Jurkat, Clone E6-1 (cell line): ENCODE data around the gene RACGAP1.
A peak's percentile ranks its signal among the peaks of the same experiment; 100 is the strongest.
"Not testable (repeated sequence)": the region's sequence is repeated elsewhere in the genome, so short reads cannot be mapped to it uniquely, and the experiment has no call there.

Experiments used
- DNase-seq: peaks from one replicate; pipeline ENCODE4 v3.0.0-alpha.2; 2011; ENCODE audit warnings: low read depth, low spot score
- H3K4me3 ChIP-seq: 2 replicates; pipeline ENCODE4 v1.5.1; 2011; ENCODE audit warnings: mild to moderate bottlenecking, low read length, control low read depth, moderate library complexity

The RACGAP1 gene

DNA sequence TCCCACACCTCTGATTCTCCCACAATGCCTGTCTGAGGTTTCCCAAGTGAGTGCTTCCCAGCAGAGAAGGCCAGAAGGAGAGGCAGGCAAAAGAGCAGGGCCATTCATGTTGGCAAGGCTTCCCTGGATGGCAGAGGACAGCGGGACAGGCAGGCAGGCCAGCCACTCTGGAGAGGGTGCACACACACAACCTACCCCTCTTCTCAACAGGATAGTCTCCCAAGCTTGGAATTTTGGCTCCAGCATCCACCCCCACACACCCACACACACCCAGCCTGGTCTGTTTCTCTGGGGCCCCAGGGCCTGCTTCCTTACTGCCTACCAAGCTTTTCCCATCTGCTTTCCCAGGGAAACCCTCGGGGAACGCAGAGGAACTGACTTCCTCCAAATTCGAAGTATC lies 15.4 kb upstream of the RACGAP1 start:
- no peak for DNase-seq
- no peak overlapping the region for H3K4me3 ChIP-seq

DNA sequence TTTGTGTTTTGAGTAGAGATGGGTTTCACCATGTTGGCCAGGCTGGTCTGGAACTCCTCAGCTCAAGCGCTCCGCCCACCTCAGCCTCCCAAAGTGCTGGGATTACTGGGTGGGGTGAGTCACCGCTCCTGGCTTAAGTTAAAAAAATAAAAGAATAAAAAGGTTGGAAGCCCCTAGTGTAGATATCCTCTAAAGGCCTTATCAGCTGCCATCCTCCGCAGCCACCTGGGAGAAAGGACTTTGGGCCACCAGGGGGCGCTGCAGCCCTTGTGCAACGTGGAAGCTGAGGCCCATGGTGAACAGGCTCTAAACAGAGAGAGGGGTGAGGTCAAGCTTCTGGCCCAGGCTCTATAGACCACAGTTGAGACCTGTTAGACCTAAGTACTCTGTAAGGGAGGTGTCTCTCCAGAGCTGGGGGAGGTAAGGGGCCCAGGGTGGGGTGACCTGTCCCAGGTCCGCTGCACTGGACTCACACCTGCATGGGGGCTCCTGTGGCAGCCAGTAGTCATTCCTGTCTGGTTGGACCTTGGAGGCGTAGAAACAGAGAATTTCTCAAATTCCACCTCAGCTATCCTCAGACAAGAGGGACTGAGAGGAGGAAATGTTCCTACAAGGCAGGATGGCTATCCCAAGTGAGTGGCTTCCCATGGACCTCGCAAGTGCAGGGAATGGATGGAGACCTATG lies 14.0 kb upstream of the RACGAP1 start:
- DNase-seq = peak; percentile 74
- H3K4me3 ChIP-seq = no peak overlapping the region

DNA sequence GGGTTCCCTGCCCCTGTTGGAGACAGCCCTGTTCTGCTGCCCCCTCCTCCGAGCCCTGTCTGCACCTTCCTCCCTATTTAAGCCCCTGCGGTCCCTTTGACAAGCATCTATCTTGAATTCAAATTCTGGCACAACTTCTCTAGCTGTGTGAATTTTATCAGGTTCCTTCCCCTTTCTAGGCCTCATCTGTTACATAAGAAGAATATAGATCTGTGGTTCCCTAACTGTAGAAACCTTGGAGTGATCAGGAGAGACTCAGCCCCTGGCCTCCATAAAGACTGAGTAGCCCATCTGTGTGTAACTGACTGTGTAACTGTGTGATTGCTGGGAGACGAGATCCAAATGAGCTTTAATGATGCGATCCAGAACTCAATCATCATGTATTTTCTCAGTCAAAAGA lies 13.0 kb upstream of the RACGAP1 start:
- no peak for DNase-seq

DNA sequence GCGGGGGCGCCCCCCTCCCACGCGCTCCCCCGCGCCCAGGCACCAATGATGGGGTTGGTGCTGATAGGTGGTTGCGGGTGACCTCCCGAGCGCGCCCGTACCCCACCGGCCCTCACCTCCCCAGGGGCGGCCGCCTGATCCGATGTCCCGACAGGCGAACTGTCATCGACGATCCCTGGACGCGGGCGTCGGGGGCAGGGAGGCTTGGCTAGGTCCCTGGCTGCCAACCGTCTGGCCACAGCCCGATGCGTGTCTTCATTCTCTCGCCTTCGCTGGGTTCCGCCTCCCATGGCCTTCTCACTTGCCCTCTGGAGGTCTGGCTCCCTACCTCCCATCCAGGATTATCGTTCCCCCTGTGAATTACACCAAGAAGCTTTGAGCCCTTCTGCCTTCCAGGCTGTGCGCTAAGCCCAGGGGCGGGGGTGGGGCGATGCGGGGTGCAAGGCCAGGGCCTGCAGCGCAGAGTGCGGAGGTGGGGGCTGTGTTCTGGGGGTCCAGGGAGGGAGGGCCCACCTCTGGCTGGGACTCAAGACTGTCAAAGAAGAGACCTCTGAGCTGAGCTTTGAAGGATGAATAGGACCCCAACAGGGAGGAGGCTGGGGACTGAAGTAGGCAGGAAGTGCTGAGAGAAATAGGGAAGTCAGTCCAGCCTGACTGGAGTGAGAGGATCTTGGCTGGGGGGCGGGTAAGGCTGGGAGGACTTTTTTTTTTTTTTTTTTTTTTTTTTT lies 7.7 kb upstream of the RACGAP1 start:
- DNase-seq = no peak
- no peak overlapping the region for H3K4me3 ChIP-seq

More for the DNA sequence above, 13.0 kb upstream of the RACGAP1 start:
- H3K4me3 ChIP-seq = no peak overlapping the region

DNA sequence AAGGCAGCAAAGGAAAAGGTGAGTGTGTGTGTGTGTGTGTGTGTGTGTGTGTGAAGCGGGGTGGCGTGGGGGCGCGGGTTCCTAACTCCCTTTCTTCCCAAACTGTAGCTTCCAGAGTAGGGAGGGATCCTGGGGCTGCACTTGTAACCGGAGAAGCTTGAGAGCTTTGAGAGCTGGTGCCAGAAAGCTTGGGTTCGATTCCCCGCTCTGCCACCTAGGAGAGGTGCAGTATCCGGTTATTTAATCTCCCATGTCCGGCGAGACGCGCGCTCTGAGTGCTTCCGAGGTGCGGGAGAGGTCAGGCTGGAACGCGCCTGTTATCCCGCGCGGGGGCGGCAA lies 7.2 kb upstream of the RACGAP1 start:
- no peak overlapping the region for H3K4me3 ChIP-seq
- no peak for DNase-seq

DNA sequence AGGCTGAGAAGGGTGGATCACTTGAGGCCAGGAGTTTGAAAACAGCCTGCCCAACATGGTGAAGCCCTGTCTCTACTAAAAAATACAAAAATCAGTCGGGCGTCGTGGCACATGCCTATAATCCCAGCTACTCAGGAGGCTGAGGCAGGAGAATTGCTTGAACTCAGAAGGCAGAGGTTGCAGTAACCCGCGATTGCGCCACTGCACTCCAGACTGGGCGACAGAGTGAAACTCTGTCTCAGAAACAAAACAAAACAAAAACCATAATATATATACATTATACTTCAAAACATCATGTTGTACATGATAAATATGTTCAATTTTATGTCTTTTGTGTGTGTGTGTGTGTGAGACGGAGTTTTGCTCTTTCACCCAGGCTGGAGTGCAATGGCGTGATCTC lies 5.2 kb upstream of the RACGAP1 start:
- DNase-seq, H3K4me3 ChIP-seq: not testable (repeated sequence)

DNA sequence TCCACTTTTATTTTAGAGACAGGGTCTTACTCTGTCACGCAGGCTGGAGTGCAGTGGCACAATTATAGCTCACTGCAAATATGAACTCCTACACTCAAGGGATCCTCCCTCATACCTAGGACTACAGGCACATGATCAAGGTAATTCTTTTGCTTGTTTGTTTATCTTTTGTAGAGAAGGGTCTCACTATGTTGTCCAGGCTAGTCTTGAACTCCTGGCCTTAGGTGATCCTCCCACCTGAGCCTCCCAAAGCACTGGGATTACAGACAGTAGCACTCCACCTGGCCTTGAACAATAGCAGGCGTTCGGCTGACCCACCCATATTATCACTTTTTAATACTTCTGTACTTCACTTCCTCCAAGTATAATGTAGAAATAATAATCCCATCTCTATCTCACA lies 1.4 kb upstream of the RACGAP1 start:
- DNase-seq = no peak
- H3K4me3 ChIP-seq = no peak overlapping the region

DNA sequence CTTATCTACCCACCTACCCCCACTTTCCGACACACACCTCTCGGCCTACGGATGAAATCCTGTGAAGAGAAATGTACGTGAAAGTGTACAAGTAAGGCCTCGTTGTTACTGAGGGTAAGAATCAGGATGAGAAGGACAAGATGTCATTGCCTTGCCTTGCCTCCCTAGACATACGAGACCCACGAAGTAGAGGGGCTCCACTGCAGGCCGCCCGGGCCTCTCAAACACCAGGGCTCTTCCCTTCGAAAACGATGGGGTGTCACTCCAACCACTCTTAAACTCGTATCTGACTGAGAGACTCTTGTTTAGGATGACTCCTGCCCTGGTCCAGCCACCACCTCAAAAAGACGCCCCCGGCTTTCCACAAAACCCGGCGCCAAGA lies 498 bp downstream of the RACGAP1 start:
- DNase-seq = no peak
- H3K4me3 ChIP-seq = peak overlapping the region; percentile 93

DNA sequence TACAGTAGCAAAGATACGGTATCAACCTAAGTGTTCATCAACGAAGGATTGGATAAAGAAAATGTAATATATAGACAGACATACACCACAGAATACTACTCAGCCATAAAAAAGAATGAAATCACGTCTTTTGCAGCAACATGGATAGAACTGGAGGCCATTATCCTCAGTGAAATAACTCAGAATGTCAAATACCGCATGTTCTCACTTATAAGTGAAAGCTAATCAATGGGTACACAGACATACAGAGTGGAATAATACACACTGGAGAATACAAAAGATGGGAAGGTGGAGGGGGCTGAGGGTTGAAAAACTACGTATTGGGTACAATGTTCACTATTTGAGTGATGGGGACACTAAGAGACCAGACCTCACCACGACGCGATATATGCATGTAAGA lies 1.1 kb downstream of the RACGAP1 start:
- peak overlapping the region; percentile 93 for H3K4me3 ChIP-seq
- no peak for DNase-seq

DNA sequence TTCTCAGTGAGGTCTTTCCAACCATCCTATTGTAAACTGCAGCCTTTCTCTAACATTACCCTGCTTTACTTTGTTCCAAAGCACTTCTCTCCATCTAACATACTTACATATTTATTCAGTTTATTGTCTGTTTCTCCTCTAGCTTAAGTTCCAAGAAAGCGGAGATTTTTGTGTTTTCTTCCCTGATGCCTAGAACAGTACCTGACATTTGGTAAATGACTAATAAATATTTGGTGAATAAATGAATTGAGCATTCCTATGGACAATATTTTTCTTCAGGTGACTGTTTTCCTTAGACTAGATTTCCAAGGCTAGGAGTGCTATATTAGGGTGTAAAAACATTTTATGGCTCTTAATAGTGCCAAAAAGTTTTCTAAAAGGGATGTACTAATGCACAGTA lies 2.4 kb downstream of the RACGAP1 start:
- no peak for DNase-seq
- no peak overlapping the region for H3K4me3 ChIP-seq

DNA sequence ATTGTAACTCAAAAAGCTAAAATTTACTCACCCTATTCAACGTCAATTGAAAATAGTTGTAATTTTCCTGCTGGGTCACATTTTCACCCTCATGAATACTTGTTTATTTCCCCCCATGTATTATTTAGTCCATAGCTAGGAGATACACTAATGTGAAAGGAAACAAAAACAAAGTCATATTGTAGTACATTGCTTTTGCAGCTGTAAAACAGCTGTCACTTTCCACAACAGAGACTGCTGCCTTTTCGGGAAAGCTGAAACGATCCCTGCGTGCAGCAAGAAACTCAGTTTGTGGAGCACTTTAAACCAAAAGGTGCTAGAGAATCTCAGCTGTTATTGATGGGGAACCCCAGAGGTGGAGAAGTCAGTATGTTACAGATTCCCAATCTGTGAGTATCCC lies 4.3 kb downstream of the RACGAP1 start:
- H3K4me3 ChIP-seq = no peak overlapping the region
- no peak for DNase-seq

DNA sequence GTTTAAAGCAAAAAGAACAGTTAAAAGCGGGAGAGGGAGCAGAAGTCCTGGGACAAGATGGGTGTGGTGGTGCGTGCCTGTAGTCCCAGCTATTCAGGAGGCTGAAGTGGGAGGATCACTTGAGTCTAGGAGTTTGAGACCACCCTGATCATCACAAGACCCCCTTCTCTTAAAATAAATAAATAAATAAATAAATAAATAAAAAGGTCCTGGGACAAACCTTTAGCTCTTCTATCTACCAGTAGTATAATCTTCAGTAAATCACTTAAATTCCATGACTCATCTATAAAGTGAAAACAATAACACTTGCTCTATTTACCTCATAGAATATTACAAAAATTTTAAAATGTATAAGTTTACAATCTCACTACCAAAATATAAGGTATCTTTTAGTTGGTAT lies 5.8 kb downstream of the RACGAP1 start:
- DNase-seq = no peak
- no peak overlapping the region for H3K4me3 ChIP-seq

DNA sequence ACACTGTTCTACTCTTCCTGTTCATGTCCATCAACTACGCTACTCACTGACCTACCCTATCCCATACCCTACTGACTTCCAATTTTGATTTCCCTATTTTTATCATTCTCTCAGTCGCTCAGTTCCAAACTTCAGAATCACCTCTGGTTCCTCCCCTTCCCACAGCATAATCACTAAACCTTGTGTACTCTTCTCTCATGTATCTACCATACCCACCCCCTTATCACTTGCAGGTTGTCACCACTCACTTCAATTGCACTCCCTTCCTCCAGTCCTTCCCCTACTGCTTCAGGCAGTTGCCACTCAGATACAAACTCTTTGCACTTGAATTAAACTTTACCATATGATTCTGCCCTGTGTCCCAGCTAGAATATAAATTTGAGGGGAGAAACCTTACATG lies 6.3 kb downstream of the RACGAP1 start:
- DNase-seq = no peak
- no peak overlapping the region for H3K4me3 ChIP-seq

DNA sequence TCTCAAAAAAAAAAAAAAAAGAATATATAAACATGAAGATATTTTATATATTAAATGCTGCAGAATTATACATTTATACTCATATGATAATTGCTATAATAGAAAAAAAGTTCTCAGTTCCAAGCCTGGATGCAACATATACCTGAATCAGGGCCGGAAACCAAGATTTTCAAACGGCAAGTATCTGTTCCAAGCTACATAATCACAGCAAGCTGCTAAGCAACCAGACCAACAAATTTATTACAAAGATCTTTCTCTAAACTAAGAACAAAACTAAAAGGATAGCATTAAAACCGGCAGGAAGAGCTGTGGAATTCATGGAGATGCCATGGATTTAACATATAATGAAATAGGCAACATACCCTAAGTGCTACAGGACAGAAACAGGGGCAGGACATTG lies 7.1 kb downstream of the RACGAP1 start:
- no peak overlapping the region for H3K4me3 ChIP-seq
- DNase-seq = no peak

DNA sequence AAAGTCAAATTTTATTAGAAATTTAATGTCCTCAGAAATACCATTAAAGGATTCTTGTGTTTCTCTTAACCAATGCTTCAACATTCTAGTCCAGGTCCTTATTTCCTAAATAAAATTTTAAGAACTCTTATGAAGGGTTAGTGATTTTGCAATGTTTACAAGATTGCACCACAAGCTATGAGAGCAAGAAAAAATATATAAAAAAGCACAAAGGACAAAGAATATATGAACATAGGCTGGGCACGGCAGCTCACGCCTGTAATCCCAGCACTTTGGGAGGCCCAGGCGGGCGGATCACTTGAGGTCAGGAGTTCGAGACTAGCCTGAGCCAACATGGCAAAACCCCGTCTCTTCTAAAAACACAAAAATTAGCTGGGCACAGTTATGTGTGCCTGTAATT lies 7.7 kb downstream of the RACGAP1 start:
- no peak for DNase-seq
- no peak overlapping the region for H3K4me3 ChIP-seq

DNA sequence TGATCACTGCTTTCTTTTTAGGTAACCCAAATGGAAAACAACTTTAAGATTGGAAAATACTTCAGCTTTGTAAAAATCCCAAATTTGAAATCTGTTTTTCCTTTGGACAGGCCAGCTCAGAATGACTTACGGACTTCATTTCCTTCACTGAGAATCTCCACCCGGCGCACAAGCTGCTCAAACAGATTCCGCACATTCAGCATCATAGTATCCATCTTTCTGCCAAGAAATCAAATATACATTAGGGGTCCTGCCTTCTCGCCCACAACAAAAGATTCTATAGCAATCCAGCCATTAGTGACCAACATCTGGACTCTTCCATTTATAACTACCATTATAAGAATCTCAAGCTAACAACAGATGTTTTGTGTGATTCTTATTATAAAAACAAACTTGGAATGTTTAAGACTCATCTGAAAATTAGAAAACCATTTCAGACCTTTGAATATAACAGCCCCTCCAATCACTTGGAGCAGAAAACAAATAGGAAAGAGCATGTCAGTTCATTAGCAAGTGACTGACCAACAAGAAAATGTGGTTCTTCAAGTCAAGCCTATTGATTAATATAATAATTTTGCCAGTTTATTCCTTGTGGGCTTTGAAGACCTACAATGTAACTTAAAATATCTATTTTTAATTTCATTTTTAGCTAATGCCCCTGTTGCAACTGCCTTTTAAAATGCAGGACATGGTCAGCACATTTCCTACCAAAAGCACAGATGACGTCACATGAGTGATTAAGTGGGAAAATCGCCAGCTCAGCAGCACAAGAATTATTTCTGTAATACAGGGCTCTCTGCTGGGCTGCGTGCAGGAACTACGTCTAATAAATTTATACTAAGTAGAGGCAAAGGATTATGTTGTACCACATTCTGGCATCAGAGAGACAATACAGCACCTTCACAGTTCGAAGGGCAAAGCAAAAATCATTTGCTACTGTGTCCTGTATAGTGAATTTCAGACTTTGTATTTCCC lies 8.5 kb downstream of the RACGAP1 start:
- H3K4me3 ChIP-seq = no peak overlapping the region
- DNase-seq = no peak

DNA sequence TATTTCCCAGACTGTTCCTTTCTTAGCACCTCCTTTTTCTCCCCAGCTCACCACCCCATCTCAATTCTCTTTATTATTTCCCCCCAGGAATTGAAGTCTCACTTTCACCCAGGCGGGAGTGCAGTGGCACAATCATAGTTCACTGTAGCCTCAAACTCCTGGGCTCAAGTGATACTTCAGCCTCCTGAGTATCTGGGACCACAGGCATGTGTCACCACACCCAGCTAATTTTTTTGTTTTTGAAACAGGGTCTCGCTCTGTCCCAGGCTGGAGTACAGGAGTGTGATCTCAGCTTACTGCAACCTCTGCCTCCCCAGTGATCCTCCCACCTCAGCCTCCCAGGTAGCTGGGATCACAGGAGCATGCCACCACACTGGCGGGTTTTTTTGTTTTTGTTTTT lies 11.0 kb downstream of the RACGAP1 start:
- DNase-seq = no peak

DNA sequence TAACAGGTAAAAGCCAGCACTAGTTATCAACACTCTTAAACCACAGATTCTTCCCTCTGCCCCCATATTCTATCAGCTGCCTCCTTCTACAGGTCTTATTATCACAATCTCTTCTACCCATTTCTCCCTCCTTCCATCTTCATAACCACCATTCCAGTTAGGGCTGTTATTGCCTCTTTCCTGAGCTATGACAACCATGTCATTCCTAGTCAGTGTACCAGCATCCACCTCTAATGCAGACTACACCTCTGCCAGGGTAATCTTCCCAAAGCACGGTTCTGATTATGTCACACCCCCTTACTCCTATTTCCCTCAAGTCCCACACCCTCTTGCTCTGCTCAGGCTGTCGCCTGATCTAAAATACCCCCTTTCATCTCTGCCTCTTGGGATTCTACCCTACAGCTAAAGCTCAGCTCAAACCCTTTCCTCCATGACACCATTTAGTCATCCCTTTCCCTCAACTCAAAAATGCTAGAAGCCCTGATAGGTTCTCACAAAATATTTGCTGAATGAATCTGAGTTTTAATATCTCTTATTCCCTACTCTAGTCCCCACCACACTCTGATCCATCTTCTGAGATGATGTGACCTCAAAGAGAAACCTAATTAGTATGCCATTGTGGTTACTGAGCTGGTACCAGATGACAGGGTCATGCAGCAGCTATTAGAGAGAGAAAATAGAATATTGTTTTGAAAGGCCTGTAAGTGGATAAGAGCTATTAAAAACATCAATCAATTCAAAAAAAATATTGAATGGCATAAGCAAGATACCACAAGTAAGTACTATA lies 11.7 kb downstream of the RACGAP1 start:
- DNase-seq = no peak
- H3K4me3 ChIP-seq = no peak overlapping the region

More for the DNA sequence above, 11.0 kb downstream of the RACGAP1 start:
- no peak overlapping the region for H3K4me3 ChIP-seq

DNA sequence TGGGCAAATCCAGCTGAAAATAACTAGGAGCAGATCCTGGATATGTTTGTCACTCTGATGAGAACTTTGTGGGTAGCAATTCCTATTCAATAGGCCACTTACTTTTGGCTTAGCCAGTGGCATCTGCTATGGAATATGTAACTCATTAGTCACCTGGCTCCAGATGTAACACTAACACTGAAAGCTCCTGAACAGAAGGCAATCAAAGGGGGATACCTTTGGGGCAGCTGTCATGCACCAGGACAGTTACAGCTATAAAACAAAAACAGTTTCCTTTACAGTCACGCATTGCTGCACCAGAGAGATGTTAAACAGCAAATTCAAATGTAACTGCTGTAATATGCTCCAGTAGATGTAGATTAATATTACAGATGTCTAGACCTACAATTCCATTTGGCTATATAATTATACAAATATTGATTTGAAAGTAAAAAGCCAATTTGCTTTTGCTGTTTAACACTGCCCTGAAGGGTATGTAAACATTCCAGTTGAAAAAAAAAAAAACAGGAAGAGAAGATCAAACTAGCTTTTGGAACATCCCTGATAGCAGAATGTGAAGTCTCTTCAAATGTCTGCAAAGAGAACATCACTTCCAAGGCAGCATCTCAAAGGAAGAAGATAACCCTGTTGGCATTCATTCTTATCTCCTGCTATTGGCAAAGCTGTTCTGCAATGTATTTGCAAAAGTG lies 18.4 kb downstream of the RACGAP1 start:
- H3K4me3 ChIP-seq = no peak overlapping the region
- DNase-seq = no peak
